Lower leg skin (tissue), 4 donors: ENCODE results near the gene EFCAB5. TPM values are rescaled to one million over a fixed set of nuclear protein-coding genes. Genes with fewer than 3 reads are reported as not detected.
"Not testable (repeated sequence)": the region's sequence is repeated elsewhere in the genome, so short reads cannot be mapped to it uniquely, and the experiment has no call there.

Source experiments
- DNase-seq, 2 donors: peaks; one replicate each; pipeline ENCODE4 v3.0.0-alpha.2; 2019; ENCODE audit warnings: low spot score in 2 of 2
- H3K4me3 ChIP-seq: fragments of 200-600 bp; sonication (generic); 2 replicates; pipeline ENCODE4 v1.5.1; 2017; ENCODE audit warnings: mild to moderate bottlenecking, low read depth; ENCODE audit not compliant: poor library complexity, severe bottlenecking
- POLR2A ChIP-seq, 2 donors: fragments of 450-650 bp; IDR thresholded peaks; one replicate each; pipeline ENCODE4 v1.6.1; 2016 to 2017; ENCODE audit warnings: antibody characterized with exemption in 2 of 2, mild to moderate bottlenecking in 1 of 2, moderate library complexity in 1 of 2
- WGBS, 2 donors: methylation state at CpG; one replicate each; pipeline ENCODE4 v1.1.5; 2018; 5-methylcytosine and 5-hydroxymethylcytosine counted together
- intact Hi-C: fragments of 100-400 bp; cut with DNase I; formaldehyde crosslinking; loops from one replicate; pipeline ENCODE4 v1.15.0; 2023; ENCODE audit warnings: low total_unique reads
- total RNA-seq, 4 donors: library from RNA; depleted of rRNA; stranded (reverse); fragments of >200 nt; gene quantifications; one replicate each; pipeline ENCODE4 v1.1.0, GENCODE V29; 2016
- TF ChIP-seq, protein P1 (sequence below), 3 donors: fragments of 450-650 bp; IDR thresholded peaks; one replicate each; pipeline ENCODE4 v1.5.1; 2016; ENCODE audit warnings: antibody characterized with exemption in 3 of 3, mild to moderate bottlenecking in 3 of 3, moderate library complexity in 2 of 3

Gene EFCAB5
- total RNA-seq, 4 donors from 2014 or later, result 0.46 to 1.0 (median 0.68) TPM

DNA sequence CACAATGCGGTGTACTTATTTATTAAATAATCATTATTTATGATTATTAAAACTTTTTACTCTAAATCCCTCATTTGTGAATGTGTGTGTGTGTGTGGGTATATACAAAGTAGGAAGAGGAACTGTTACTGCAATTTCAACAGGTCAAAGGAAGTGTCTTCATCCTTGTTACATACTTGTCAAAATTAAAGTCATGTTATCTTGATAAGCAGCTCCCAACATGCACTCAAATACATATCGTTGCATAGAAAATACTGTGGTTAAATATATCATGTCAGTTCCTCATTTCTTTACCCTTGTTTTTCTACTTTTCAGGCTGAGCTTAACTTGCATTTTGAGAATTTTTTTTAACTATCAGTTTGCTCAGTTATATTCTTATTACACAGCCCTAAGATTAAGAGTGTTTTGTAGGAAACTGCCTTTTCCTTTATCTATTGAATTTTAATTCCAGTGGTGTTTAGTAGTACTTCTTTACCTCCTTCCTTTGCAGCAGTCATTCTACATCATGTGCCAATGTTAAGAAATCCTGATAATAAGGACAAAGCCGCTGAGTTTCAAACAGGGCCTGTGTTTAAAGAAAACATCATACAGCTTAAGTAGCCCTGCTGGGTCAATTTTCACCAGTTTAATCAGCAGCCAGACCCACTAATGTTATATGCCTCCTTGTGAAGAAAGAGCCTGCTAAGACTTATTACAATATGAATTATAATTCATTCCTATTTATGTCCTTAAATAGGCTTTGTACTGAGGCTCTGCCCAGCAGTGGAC is 7.2 kb downstream of the EFCAB5 start:
- WGBS, 2 donors, result 67 to 68% methylated on average over 3 of the region's 3 CpGs
- intact Hi-C loops, result no loop called here
- TF ChIP-seq, protein P1, sequence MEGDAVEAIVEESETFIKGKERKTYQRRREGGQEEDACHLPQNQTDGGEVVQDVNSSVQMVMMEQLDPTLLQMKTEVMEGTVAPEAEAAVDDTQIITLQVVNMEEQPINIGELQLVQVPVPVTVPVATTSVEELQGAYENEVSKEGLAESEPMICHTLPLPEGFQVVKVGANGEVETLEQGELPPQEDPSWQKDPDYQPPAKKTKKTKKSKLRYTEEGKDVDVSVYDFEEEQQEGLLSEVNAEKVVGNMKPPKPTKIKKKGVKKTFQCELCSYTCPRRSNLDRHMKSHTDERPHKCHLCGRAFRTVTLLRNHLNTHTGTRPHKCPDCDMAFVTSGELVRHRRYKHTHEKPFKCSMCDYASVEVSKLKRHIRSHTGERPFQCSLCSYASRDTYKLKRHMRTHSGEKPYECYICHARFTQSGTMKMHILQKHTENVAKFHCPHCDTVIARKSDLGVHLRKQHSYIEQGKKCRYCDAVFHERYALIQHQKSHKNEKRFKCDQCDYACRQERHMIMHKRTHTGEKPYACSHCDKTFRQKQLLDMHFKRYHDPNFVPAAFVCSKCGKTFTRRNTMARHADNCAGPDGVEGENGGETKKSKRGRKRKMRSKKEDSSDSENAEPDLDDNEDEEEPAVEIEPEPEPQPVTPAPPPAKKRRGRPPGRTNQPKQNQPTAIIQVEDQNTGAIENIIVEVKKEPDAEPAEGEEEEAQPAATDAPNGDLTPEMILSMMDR (IDR thresholded peaks at IDR 0.05), result no peak
- no peak for TF ChIP-seq POLR2A (IDR thresholded peaks at IDR 0.05)
- no peak overlapping the region for H3K4me3 ChIP-seq
- DNase-seq, result no peak

DNA sequence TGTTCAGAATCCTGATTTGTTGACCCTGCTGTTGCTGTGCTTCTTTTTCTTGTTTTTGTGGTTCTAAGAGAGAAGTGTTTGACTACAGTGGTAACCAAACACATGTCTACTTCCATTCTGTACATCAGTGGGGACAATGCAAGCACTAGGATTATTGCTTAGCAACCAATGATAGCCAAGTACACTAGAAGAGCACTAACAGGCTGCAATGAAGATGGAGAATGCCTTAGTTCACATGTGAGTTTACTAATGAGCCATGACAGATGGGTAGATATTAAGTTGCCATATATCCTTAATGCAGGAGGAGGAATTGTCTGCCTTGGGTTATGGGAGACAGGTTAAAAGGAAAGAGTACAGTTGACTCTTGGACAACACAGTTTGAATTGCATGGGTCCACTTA is 8.3 kb downstream of the EFCAB5 start:
- no peak for DNase-seq
- intact Hi-C loops, result no loop called here
- TF ChIP-seq, protein P1 (IDR thresholded peaks at IDR 0.05), result no peak
- no peak overlapping the region for H3K4me3 ChIP-seq

DNA sequence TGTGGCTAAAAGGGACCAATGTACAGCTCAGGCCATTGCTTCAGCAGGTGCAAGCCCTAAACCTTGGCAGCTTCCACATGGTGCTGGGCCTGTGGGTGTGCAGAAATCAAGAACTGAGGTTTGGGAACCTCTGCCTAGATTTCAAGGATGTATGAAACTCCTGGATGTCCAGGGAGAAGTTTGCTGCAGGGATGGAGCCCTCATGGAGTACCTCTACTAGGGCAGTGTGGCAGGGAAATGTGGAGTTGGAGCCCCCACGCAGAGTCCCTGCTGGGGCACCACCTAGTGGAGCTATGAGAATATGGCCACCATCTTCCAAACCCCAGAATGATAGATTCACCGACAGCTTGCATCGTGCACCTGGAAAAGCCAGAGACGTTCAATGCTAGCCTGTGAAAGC is 13.0 kb downstream of the EFCAB5 start:
- WGBS, 2 donors, result 87 to 89% methylated on average over 4 of the region's 4 CpGs
- no peak for DNase-seq
- H3K4me3 ChIP-seq, result no peak overlapping the region
- TF ChIP-seq, protein P1 (IDR thresholded peaks at IDR 0.05), result no peak
- TF ChIP-seq POLR2A (IDR thresholded peaks at IDR 0.05), result no peak
- intact Hi-C loops, result no loop called here

DNA sequence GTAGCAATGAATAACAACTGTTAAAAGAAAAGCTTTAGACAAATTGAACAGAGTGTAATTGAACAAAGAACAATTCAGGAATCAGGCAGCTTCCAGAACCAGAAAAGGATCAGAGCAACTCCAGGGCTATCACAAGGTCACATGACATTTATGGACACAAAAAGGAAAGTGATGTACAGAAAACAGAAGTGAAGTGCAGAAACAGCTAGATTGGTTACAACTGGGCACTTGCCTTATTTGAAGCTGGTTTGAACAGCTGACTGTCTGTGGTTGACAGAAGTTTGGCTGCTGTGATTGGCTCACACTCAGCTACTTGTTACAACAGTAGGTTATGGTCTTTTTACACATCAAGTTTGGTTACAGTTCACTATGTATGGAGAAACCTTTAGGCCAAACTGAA is 14.8 kb downstream of the EFCAB5 start:
- no peak overlapping the region for H3K4me3 ChIP-seq
- DNase-seq, result no peak
- TF ChIP-seq, protein P1 (IDR thresholded peaks at IDR 0.05), result no peak
- no peak for TF ChIP-seq POLR2A (IDR thresholded peaks at IDR 0.05)
- intact Hi-C loops, result no loop called here

DNA sequence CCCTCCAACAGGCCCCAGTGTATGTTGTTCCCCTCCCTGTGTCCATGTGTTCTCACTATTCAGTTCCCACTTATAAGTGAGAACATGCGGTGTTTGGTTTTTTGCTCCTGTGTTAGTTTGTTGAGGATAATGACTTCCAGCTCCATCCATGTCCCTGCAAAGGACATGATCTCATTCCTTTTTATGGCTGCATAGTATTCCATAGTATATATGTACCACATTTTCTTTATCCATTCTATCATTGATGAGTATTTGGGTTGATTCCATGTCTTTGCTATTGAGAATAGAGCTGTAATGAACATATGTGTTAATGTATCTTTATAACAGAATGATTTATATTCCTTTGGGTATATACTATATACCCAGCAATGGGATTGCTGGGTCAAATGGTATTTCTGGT is 16.1 kb downstream of the EFCAB5 start:
- WGBS, 2 donors, result 91 to 96% methylated on average over 1 of the region's 1 CpG
- DNase-seq, intact Hi-C loops, H3K4me3 ChIP-seq: not testable (repeated sequence)

DNA sequence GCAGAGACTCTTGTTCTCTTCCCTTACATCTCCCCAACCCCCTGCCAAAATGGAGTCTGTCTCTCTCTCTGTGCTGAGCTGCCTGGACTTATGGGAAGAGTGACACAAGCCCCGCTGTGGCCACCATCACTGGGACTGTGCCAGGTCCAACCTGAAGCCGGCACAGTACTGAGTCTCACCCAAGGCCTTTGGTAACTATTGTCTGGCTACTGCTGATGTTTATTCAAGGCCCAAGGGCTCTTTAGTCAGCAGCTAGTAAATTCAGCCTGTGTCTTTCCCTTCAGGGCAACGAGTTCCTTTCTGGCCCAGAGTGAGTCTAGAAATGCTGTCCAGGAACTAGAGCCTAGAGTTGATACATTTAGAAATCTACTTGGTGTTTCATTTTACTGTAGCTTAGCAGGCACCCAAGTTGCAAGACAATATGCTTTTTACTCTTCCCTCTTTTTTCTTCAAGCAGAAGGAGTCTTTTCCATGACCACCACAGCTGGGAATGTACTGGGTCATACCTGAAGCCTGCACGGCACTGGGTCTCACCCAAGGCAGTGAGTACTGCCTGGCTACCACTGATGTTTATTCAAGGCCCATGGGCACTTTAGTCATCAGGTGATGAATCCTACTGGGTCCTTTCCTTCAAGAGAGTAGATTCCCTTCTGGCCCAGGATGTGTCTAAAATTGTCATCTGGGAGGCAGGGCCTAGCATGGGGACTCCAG is 17.7 kb downstream of the EFCAB5 start:
- no peak for DNase-seq
- intact Hi-C loops, result no loop called here
- WGBS, 2 donors, result 79 to 80% methylated on average over 4 of the region's 4 CpGs

More for the DNA sequence above, 17.7 kb downstream of the EFCAB5 start:
- TF ChIP-seq, protein P1 (IDR thresholded peaks at IDR 0.05), result no peak
- no peak for TF ChIP-seq POLR2A (IDR thresholded peaks at IDR 0.05)
- no peak overlapping the region for H3K4me3 ChIP-seq
